GM08714 (cell line): ENCODE data around the gene EHBP1.

Experiments
- H3K4me3 ChIP-seq: fragments of 200-500 bp; sonication (Bioruptor generic); 2 replicates; pipeline ENCODE4 v1.5.1; 2014; ENCODE audit warnings: mild to moderate bottlenecking, low read length, inconsistent platforms
- ZNF274 ChIP-seq: IDR thresholded peaks from 2 replicates; pipeline ENCODE4 v1.6.1; 2012; ENCODE audit warnings: mild to moderate bottlenecking, low read depth, low read length

The EHBP1 gene

GRCh38 chr2:62717503-62718081 lies 12.1 kb downstream of the EHBP1 start:
- H3K4me3 ChIP-seq, result no peak overlapping the region
- TF ChIP-seq ZNF274, result no peak

- no peak overlapping the region for H3K4me3 ChIP-seq
- TF ChIP-seq ZNF274, result no peak
Observed at GRCh38 chr2:62718225-62718822, 12.8 kb downstream of the EHBP1 start.

GRCh38 chr2:62719757-62720156 lies 14.2 kb downstream of the EHBP1 start:
- no peak overlapping the region for H3K4me3 ChIP-seq
- no peak for TF ChIP-seq ZNF274

- TF ChIP-seq ZNF274, result no peak
Observed at GRCh38 chr2:62722679-62723078, 17.2 kb downstream of the EHBP1 start.

GRCh38 chr2:62723253-62723652 lies 17.7 kb downstream of the EHBP1 start:
- TF ChIP-seq ZNF274, result no peak
- H3K4me3 ChIP-seq, result no peak overlapping the region

More at GRCh38 chr2:62722679-62723078, 17.2 kb downstream of the EHBP1 start:
- H3K4me3 ChIP-seq, result no peak overlapping the region

GRCh38 chr2:62724106-62724505 lies 18.6 kb downstream of the EHBP1 start:
- H3K4me3 ChIP-seq, result no peak overlapping the region
- TF ChIP-seq ZNF274, result no peak

- no peak overlapping the region for H3K4me3 ChIP-seq
- TF ChIP-seq ZNF274, result no peak
Observed at GRCh38 chr2:62724886-62725711, 19.6 kb downstream of the EHBP1 start.

- H3K4me3 ChIP-seq, result no peak overlapping the region
- no peak for TF ChIP-seq ZNF274
Observed at GRCh38 chr2:62725712-62726055, 20.2 kb downstream of the EHBP1 start.

- no peak overlapping the region for H3K4me3 ChIP-seq
- TF ChIP-seq ZNF274, result no peak
Observed at GRCh38 chr2:62727259-62727867, 21.9 kb downstream of the EHBP1 start.

- no peak for TF ChIP-seq ZNF274
- H3K4me3 ChIP-seq, result no peak overlapping the region
Observed at GRCh38 chr2:62727876-62728566, 22.5 kb downstream of the EHBP1 start.

GRCh38 chr2:62731275-62731674 lies 25.8 kb downstream of the EHBP1 start:
- H3K4me3 ChIP-seq, result no peak overlapping the region
- no peak for TF ChIP-seq ZNF274

GRCh38 chr2:62732262-62732777 lies 26.8 kb downstream of the EHBP1 start:
- no peak overlapping the region for H3K4me3 ChIP-seq
- TF ChIP-seq ZNF274, result no peak

GRCh38 chr2:62733546-62733945 lies 28.0 kb downstream of the EHBP1 start:
- no peak for TF ChIP-seq ZNF274
- H3K4me3 ChIP-seq, result peak overlapping the region; percentile 28; the same call in 1 of the 2 replicates
